Epithelial cell of proximal tubule (primary cell): ENCODE measurements around the gene ANKRD16. TPM values are rescaled to one million over a fixed set of nuclear protein-coding genes. Genes with fewer than 3 reads are reported as not detected.
A peak's percentile ranks its signal among the peaks of the same experiment; 100 is the strongest.

Source experiments
- DNase-seq: peaks from one replicate; pipeline ENCODE4 v3.0.0-alpha.2; 2011; ENCODE audit warnings: low read depth
- H3K4me3 ChIP-seq: 2 replicates; pipeline ENCODE4 v1.5.1; 2011; ENCODE audit warnings: low read depth, mild to moderate bottlenecking, low read length
- CTCF ChIP-seq: conservative IDR thresholded peaks from 2 replicates; pipeline ENCODE4 v1.5.1; 2012; ENCODE audit warnings: low read depth, mild to moderate bottlenecking, low read length
- total RNA-seq: library from RNA; depleted of rRNA; stranded (reverse); fragments of >200 nt; gene quantifications from 2 replicates; pipeline ENCODE4 v1.2.3, GENCODE V29; 2015

ANKRD16 gene
- total RNA-seq, 1 donor from 2014 or later = 3.7 TPM

- no peak overlapping the region for H3K4me3 ChIP-seq
- no peak for TF ChIP-seq CTCF
- no peak for DNase-seq
These were observed 2.3 kb upstream of the ANKRD16 start for GRCh38 chr10:5892007-5892406.

GRCh38 chr10:5891009-5891408 is 1.3 kb upstream of the ANKRD16 start:
- TF ChIP-seq CTCF = no peak
- no peak for DNase-seq
- H3K4me3 ChIP-seq = peak overlapping the region; percentile 90

GRCh38 chr10:5890452-5890915 is 791 bp upstream of the ANKRD16 start:
- H3K4me3 ChIP-seq = peak overlapping the region; percentile 90
- no peak for DNase-seq
- TF ChIP-seq CTCF = no peak

GRCh38 chr10:5888843-5889623 is 660 bp downstream of the ANKRD16 start:
- no peak for DNase-seq
- no peak for TF ChIP-seq CTCF
- H3K4me3 ChIP-seq = peak overlapping the region; percentile 93

- H3K4me3 ChIP-seq = peak overlapping the region; percentile 93
- TF ChIP-seq CTCF = no peak
- DNase-seq = no peak
These were observed 1.3 kb downstream of the ANKRD16 start for GRCh38 chr10:5888351-5888750.

GRCh38 chr10:5887641-5888040 is 2.1 kb downstream of the ANKRD16 start:
- H3K4me3 ChIP-seq = no peak overlapping the region
- TF ChIP-seq CTCF = no peak
- no peak for DNase-seq

GRCh38 chr10:5887029-5887428 is 2.7 kb downstream of the ANKRD16 start:
- H3K4me3 ChIP-seq = no peak overlapping the region
- no peak for DNase-seq
- no peak for TF ChIP-seq CTCF
